Embryonic facial prominence (tissue), 1 donor: ENCODE results near the gene SIM2.
"Not testable (repeated sequence)": the region's sequence is repeated elsewhere in the genome, so short reads cannot be mapped to it uniquely, and the experiment has no call there.

Experiments
- DNase-seq: peaks from one replicate; pipeline ENCODE4 v3.0.0-alpha.2; 2016; ENCODE audit errors: extremely low spot score

Gene SIM2, protein sequence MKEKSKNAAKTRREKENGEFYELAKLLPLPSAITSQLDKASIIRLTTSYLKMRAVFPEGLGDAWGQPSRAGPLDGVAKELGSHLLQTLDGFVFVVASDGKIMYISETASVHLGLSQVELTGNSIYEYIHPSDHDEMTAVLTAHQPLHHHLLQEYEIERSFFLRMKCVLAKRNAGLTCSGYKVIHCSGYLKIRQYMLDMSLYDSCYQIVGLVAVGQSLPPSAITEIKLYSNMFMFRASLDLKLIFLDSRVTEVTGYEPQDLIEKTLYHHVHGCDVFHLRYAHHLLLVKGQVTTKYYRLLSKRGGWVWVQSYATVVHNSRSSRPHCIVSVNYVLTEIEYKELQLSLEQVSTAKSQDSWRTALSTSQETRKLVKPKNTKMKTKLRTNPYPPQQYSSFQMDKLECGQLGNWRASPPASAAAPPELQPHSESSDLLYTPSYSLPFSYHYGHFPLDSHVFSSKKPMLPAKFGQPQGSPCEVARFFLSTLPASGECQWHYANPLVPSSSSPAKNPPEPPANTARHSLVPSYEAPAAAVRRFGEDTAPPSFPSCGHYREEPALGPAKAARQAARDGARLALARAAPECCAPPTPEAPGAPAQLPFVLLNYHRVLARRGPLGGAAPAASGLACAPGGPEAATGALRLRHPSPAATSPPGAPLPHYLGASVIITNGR

DNA sequence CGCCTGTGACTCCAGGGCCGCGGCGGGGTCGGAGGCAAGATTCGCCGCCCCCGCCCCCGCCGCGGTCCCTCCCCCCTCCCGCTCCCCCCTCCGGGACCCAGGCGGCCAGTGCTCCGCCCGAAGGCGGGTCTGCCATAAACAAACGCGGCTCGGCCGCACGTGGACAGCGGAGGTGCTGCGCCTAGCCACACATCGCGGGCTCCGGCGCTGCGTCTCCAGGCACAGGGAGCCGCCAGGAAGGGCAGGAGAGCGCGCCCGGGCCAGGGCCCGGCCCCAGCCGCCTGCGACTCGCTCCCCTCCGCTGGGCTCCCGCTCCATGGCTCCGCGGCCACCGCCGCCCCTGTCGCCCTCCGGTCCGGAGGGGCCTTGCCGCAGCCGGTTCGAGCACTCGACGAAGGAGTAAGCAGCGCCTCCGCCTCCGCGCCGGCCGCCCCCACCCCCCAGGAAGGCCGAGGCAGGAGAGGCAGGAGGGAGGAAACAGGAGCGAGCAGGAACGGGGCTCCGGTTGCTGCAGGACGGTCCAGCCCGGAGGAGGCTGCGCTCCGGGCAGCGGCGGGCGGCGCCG lies at the start of gene SIM2:
Gene SIM2, plus strand, starts transcription at position 135 of the 565 bp plus-strand sequence. CDS start 632 bp downstream, outside the sequence.
- no peak for DNase-seq

DNA sequence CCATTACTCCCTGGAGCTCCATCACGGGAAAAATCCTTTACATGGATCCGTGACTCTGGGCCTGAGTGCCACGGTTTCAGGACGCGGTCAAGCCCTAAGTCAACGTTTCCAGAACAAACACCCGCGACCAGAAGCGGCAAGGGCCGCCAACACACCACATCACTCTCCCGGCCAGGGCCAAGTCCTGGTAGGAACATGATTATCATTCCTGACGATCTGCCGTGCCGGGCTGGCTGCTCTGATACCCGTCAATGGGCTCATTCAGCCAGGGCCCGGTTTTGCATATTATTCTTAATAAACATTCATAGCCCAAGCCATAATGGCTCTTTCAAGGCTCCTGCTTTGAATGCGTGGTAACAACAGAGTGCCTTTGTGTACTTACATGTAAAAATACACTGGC lies 44.6 kb upstream of the SIM2 start:
- no peak for DNase-seq

GRCh38 chr21:36654796-36655325 lies 44.1 kb upstream of the SIM2 start:
- no peak for DNase-seq

DNA sequence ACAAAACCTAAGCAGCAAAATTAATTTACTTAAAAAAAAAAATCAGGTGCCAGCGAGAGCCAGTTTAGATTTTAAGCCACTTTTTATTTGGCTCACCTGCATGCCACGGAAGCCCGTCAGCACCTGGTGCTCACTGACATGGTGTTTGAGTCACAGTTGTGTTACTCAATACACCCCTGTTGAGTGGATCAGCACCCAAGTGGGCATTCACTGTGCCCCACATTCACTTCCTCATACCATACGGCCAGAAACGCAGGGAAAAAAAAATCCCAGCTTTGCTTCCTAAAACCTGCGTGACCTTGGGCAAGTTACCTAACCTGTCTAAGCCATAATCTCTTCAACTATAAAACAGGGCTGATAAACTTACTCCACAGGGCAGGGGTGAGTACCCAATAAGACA lies 42.8 kb upstream of the SIM2 start:
- no peak for DNase-seq

GRCh38 chr21:36657290-36657689 lies 41.6 kb upstream of the SIM2 start:
- DNase-seq, result not testable (repeated sequence)

- no peak for DNase-seq
These were observed 40.9 kb upstream of the SIM2 start for GRCh38 chr21:36657999-36658398.

DNA sequence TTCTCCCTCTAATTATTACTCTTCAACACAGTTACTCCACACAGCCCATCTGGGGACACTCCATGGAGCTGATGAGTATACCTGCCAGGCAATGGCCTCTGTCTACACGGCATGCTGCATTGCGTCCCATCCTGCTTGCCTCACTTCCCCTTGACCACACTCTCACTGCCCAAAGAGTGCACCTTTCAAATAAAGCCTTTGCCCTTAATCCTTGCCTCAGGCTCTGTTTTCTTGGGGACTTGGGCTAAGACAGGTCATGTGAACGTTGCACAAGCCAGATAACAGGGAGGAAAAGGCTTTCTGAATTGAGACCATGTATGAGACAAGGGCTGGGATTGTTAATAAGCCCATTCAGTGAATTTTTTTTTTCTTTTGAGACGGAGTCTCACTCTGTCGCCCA lies 40.0 kb upstream of the SIM2 start:
- DNase-seq, result no peak

- no peak for DNase-seq
These were observed 37.2 kb upstream of the SIM2 start for GRCh38 chr21:36661511-36662309.

- DNase-seq, result no peak
These were observed 35.7 kb upstream of the SIM2 start for GRCh38 chr21:36663033-36663855.

- DNase-seq, result no peak
These were observed 34.3 kb upstream of the SIM2 start for GRCh38 chr21:36664662-36664990.

DNA sequence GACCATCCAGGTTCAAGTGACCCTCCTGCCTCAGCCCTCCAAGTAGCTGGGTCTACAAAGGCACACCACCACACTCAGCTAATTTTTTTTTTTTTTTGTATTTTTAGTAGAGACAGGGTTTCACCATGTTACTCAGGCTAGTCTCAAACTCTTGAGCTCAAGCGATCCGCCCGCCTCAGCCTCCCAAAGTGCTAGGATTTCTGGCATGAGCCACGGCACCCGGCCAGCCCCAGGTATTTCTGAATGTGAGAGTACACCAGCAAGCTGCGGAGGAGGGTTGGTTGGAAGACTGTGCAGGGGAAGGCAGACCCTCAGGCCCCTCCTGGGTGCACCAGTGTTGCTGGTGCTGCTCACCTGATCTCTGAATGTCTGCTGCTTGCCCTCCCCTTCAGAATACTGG lies 33.1 kb upstream of the SIM2 start:
- DNase-seq, result no peak

- DNase-seq, result no peak
These were observed 30.2 kb upstream of the SIM2 start for GRCh38 chr21:36668713-36669112.

GRCh38 chr21:36671836-36672235 lies 27.1 kb upstream of the SIM2 start:
- DNase-seq, result no peak

- not testable (repeated sequence) for DNase-seq
These were observed 26.6 kb upstream of the SIM2 start for GRCh38 chr21:36672296-36672695.

- DNase-seq, result no peak
These were observed 26.2 kb upstream of the SIM2 start for GRCh38 chr21:36672737-36673136.

GRCh38 chr21:36676039-36676950 lies 22.6 kb upstream of the SIM2 start:
- DNase-seq, result no peak

- DNase-seq, result no peak
These were observed 21.5 kb upstream of the SIM2 start for GRCh38 chr21:36677443-36677842.

GRCh38 chr21:36678538-36678937 lies 20.4 kb upstream of the SIM2 start:
- DNase-seq, result no peak

GRCh38 chr21:36681117-36681631 lies 17.7 kb upstream of the SIM2 start:
- DNase-seq, result no peak
